HG02884 (cell line): ENCODE data around the gene SMIM29.
"Not testable (repeated sequence)": the region's sequence is repeated elsewhere in the genome, so short reads cannot be mapped to it uniquely, and the experiment has no call there.

Experiments
- ATAC-seq: cut with Tn5 transposase; IDR thresholded peaks from one replicate; pipeline ENCODE4 v1.9.1; 2021; ENCODE audit warnings: mild to moderate bottlenecking, moderate library complexity; ENCODE audit not compliant: unreplicated experiment

Gene SMIM29

GRCh38 chr6:34248727-34249468 lies at the start of gene SMIM29:
Gene SMIM29 (minus strand): TSS chr6:34249006. CDS start chr6:34247791, 1,215 bp downstream.
- ATAC-seq, result peak; percentile 66

- peak; percentile 78 for ATAC-seq
Measured at GRCh38 chr6:34295721-34296120, 46.9 kb upstream of the SMIM29 start.

DNA sequence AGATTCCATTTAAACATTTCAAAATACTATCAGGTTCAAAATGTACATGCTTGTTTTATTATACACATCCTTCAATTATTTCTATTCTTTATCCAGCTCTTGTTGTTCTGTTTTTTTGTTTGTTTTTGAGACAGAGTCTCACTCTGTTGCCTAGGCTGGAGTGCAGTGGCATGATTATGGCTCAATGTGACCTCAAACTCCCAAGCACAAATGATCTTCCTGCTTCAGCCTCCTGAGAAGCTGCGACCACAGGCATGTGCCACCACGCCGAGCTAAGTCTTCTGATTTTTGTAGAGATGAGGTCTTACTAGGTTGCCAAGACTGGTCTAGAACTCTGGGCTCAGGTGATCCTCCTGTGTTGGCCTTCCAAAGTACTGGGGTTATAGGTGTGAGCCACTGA lies 44.1 kb upstream of the SMIM29 start:
- ATAC-seq, result no peak

DNA sequence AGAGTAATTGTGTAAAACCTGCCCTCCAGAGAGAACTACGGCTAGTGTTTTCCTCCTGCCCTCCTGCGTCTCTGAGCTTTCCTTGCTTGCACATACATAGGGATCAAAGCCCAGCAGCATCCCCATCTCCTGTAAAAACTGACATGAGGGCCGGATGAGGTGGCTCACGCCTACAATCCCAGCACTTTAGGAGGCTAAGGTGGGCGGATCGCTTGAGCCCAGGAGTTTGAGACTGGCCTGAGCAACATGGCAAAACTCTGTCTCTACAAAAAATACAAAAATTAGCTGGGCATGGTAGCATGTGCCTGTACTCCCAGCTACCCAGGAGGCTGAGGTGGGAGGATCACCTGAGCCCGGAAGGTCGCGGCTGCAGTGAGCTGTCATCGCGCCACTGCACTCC lies 40.3 kb upstream of the SMIM29 start:
- ATAC-seq, result no peak

- no peak for ATAC-seq
Measured at GRCh38 chr6:34288581-34288980, 39.8 kb upstream of the SMIM29 start.

- no peak for ATAC-seq
Measured at GRCh38 chr6:34285448-34286164, 36.8 kb upstream of the SMIM29 start.

- no peak for ATAC-seq
Measured at GRCh38 chr6:34284563-34285447, 36.0 kb upstream of the SMIM29 start.

DNA sequence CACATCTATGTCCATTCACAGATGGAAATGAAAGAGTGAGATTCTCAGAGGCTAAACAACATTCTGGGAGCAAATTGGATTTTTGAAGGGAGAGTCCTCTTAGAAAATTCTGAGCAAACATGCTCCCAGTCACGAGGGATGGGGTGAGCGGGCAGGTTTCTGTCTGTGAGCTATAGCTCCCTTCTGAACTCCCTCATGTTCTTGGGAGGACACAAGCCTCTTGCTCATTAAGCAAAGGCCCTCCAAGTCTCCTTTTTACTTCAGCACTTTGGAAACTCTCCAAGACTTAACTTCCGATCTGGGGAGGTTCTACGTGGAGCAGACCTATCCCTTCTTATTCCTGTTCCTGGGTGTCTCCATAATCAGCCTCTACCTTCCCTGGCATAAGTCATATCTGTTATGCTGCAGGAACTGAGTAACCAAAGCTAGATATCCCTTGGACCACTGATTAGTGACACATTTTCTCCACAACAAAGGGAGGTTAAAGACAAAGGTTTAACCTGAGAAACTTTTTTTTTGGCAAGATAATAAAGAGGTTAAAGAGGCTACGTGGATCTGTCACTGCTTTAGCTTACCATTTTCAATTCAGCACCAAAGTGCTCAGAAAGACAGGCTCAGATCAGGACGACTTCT lies 33.0 kb upstream of the SMIM29 start:
- no peak for ATAC-seq

- no peak for ATAC-seq
Measured at GRCh38 chr6:34280216-34280615, 31.4 kb upstream of the SMIM29 start.

DNA sequence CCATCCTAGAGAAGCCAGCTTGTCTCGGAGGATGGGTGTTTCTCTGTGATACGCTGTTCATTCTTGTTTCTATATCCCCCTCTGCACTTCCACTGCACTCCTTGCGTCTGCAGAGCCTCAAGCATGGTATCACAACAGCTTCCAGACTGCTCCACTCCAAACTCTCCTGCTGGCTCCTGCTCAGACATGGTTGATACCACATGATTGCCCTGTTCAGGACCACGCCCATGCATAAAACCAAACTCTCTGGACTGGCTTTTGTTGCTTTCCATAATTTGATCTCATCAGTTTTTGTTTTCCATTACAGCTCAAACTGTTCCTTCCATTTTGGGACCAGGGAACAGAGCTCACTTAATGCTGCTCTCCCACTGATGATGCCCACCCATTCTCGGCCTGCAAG lies 30.0 kb upstream of the SMIM29 start:
- ATAC-seq, result no peak

DNA sequence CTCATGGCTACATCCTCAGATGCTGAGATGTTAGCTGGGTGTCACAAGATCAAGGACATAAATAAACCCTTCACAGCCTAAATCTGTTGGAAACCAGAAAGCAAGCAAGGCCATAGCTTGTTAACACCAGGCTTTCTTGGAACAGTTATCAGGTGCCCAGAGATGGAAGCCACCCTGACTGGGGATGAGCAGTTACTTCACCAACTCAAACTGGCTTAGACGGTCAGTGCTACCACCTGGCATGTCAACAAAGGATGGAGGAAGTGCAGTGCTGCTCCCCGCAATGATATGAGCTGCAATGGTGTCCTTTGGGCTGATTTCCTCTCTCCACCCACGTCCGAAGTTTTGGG lies 28.9 kb upstream of the SMIM29 start:
- no peak for ATAC-seq

DNA sequence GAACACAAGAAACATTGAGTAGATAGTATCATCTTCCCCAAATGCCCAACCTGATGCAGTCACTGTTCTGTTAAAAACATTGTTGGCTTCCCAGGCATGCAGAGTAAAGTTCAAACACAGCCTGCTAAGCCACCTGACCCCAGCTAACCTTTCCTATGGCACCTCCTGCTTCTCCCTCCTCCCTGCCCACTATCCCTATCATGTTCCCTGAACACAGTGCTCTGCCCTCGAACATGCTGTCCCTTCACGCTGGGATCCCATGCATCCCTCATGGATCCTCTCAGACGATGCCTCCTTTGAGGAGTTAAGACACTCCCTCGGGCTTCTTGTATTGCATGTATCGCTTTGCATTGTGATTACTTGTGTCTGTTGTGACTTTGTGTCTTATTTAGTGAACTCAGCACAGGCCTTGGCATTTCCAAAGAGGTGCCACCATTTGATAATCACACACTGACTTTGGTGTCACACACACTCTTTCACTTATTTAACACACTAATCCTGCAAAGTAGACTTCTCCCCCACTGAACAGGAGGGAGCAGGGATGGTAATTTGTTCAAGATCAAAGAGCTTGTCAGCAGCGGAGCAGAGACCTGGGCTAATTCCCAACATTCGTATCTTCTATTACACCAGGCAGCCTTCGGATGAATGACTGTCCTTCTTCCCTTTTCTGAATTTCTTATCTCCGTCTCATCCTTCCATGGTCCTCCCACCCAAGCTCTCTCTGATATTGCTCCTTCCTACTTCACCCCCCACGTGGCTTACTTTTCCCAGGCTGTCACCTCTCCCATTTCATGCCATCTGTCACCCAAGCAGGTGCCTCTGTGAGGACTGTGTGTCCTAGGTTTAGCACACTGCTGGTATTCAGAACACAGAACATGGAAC lies 28.3 kb upstream of the SMIM29 start:
- ATAC-seq, result no peak

DNA sequence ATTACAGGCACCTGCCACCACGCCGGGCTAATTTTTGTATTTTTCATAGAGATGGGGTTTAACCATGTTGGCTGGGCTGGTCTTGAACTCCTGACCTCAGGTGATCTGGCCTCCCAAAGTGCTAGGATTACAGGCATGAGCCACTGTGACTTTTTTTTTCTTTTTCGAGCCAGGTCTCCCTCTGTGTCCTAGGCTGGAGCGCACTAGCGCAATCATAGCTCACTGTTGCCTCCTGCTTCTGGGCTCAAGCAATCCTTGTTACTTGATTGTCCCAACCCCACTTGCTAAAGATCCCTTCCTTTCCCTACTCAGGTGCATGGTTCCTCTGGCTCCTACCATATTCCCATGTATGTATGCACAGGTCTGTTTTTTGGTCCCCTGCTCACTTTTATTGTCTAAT lies 27.4 kb upstream of the SMIM29 start:
- ATAC-seq, result no peak

- no peak for ATAC-seq
Measured at GRCh38 chr6:34275128-34275804, 26.5 kb upstream of the SMIM29 start.

GRCh38 chr6:34274129-34274528 lies 25.3 kb upstream of the SMIM29 start:
- no peak for ATAC-seq

DNA sequence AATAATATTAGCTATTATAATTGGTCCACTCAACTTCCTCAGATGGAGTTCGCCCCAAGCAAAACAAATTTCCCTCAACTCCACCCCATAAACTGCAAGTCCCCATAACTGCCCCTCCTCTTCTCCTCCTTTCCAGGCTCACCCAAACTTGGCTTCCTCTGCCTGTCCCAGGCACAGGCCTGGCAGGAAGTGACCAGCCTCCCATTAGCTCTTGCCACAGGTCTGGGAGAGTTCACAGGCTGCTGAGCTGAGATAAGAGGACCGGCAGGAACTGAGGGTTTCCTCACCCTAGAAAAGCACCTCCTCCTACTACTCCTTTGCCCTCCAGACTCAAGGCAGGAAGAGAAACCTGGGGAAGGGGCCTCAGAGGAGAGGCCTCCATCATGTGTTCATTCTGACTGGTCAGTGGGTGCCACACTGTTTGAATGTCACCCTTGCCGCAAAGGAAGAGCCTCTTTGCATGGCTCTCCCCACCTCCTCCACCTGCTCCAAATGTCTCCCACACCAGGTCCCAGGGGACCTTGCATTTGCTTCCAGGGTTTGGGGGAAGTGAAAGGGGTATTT lies 24.5 kb upstream of the SMIM29 start:
- no peak for ATAC-seq

DNA sequence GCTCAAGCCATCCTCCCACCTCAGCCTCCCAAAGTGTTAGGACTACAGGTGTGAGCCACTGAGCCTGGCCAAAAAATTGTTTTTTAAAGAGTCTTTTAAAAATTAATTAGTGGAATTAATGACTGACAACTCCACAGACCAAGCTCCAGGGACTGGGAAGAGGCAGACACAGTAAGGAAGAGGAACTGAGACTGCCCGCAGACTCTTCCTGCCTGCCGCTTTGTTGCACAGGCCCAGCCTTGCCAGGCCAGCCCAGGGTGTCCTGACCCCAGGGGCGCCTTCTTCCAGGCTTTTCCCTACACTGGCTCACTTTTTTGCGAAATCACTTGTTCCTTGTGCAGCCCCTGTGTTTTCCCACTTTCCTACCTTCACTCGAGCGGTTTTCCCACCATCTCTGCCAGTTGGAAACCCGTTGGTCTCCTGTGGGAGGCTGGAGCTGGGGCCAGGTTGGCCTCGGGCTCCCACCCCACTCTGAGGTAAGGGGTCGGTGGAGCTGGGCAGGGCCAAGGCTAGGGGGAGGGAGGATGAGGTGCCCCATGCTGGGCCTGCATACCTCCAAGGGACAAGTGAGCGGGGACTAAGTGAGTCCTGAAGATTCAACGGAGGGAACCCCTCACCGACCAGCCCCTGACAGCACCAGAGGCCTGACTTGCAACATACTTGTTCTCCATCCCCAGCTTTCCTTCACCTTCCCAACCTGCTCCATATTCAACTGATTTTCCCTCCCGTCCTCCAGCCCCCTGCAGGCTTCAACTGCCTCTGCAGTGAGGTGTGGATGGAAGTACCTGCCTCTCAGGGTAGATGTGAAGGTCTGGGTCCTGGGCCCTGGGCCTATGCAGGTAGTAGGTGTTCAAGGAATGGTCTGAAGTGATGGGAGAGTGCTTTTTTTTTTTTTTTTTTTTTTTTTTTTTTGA lies 23.5 kb upstream of the SMIM29 start:
- ATAC-seq, result no peak

- not testable (repeated sequence) for ATAC-seq
Measured at GRCh38 chr6:34269658-34270341, 21.0 kb upstream of the SMIM29 start.
